CD1c-positive myeloid dendritic cell (primary cell): Measurements from ENCODE around the gene FASTKD1.
A peak's percentile ranks its signal among the peaks of the same experiment; 100 is the strongest.
"Not testable (repeated sequence)": the region's sequence is repeated elsewhere in the genome, so short reads cannot be mapped to it uniquely, and the experiment has no call there.

ENCODE experiments used
- DNase-seq: peaks from one replicate; pipeline ENCODE4 v3.0.0-alpha.2; 2016; ENCODE audit errors: extremely low spot score

The FASTKD1 gene

DNA sequence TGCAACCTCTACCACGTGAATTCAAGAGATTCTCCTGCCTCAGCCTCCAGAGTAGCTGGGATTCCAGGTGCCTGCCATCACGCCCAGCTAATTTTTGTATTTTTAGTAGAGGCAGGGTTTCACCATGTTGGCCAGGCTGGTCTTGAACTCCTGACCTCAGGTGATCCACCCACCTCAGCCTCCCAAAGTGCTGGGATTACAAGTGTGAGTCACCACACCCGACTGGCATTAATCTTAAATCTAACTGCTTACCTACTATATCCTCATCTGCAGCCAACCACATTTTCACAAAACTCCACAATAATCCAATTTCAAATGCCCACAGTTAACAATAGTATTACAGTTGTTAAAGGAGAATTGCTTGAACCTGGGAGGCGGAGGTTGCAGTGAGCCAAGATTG is 2.9 kb downstream of the FASTKD1 start:
- DNase-seq = not testable (repeated sequence)

DNA sequence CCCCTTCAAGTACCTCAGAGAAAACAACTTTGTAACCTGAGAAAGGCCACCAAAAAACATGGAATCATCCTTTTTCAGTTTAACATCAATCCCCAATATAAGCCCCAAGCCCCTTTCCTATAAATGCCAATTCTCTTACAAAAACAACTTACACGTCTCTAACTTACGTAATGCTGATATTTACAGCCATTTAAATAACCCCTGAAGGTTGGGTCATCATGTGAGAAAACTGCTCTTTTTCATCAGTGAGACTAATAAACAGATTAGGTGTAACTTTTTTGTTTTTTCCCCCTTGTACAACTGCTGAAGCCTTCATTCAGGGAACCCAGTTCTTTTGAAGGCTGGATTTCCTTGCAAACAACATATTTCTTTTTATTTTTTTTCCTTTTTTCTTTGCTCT is 3.7 kb downstream of the FASTKD1 start:
- no peak for DNase-seq

DNA sequence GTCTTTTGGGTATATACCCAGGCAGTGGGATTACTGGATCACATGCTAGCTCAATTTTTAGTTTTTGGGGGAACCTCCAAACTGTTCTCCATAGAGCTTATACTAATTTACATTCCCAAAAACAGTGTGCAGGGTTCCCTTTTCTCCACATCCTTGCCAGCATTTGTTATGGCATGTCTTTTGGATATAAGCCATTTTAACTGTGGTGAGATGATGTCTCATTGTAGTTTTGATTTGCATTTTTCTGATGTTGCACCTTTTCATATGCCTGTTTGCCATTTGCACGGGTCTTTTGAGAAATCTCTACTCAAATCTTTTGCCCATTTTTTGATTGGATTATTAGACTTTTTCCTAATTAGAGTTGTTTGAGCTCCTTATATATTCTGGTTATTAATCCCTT is 8.0 kb downstream of the FASTKD1 start:
- DNase-seq = no peak

DNA sequence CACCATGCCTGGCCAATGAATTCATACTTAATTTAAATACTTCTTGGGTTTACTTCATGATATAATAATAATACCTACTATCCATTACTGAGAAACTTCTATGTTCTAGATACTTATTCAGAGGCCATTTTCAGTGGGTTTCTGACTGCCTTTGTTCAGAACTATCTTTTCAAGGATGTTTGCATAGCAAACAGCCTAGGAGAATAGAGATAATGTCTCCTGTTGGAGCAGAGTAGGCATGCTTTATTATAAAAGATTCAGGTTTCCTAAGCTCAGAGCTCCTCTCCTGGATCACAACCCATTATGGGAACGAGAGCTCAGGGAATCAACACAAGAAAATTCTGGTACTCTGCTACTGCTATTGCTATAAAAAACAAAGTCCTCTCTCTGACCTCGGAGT is 11.1 kb downstream of the FASTKD1 start:
- no peak for DNase-seq

DNA sequence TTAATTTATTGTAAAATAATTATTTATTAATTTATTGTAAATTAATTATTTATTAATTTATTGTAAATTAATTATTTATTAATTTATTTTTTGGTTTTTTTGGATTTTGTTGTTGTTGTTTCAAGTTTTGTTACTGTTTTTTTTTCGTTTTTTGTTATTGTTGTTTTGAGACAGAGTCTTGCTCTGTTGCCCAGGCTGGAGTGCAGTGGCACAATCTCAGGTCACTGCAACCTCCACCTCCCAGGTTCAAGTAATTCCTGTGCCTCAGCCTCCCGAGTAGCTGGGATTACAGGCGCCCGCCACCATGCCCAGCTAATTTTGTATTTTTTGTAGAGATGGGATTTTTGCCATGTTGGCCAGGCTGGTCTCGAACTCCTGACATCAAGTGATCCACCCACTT is 11.6 kb downstream of the FASTKD1 start:
- not testable (repeated sequence) for DNase-seq

DNA sequence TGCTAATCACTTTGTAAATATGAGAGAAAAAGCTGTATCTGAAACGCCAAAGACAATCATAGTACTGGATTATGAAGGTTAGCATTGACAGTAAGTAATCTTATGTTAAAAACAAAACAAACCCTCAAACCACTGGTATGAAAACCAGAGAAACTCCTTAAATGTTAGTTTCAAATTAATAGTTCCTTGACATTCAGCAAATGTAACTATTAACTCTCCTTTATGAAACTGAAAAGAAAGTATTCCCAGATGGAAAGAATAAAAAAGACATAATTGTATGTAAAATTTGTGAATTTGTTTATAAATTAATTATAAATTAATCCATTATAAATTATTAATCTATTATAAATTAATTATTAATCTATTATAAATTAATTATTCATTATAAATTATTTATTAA is 12.3 kb downstream of the FASTKD1 start:
- no peak for DNase-seq

DNA sequence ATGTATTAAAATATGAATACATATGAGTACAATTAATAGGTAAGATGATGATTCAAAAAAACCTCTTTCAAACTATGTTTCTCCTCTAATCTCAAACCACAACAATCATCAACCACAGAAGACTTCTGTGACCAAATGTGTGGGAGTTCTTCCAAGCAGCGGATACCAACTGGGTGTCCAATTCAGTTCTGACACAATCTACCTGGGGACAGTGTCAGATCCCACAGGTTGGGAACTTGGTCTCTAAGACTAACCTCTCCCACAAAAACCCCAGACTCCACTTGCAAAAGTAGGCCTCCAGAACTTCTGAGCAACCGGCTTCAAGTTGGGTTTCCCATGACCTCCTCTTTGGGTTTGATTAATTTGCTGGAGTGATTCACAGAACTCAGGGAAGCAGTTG is 26.9 kb downstream of the FASTKD1 start:
- DNase-seq = no peak

DNA sequence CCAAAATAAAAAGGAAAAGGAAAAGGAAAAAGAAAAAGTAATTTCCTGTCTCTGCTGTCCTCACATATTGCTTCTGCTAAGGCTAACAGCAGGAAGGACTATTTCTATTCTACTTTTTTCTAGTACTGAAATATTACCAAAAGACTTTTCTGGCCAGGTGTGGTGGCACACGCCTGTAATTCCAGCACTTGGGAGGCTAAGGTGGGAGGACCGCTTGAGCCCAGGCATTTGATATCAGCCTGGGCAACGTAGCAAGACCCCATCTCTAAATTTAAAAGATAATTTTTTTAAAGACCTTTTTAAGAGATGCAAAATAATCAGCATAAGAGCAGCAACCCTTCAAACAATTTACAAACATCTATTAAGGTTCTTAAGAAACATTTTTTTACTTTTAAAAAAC is 31.2 kb downstream of the FASTKD1 start:
- DNase-seq = no peak

DNA sequence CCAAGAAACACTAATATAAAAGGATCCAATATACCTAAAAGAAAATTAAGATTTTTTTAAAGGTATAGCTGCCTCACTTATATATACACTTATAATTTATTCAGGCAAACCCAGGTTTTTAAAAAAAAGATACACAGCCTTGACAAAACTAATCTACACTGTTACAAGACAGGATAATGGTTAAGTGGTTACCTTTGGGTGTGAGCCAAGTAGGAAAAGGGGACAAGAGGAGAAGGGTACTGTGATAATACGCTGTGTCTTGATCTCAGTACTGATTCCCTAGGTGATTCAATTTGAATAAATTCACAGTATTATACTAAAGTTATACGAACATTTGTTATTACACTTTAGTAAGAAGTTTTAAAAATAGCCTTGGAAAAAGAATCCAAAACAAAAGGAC is 33.5 kb downstream of the FASTKD1 start:
- DNase-seq = no peak

DNA sequence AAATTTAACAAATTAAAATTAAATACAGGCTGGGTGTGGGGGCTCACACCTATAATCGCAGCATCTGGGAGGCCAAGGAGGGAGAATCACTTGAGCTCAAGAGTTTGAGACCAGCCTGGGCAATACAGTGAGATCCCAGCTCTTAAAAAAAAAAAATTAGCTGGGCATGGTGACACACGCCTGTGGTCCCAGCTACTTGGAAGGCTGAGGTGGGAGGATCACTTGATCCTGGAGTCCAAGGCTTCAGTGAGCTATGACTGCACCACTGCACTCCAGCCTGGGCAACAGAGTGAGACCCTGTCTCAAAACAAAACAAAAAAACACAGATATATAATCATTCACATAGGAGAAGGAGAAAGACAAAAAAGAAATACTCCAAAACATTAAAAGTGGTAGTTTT is 34.2 kb downstream of the FASTKD1 start:
- DNase-seq = not testable (repeated sequence)

DNA sequence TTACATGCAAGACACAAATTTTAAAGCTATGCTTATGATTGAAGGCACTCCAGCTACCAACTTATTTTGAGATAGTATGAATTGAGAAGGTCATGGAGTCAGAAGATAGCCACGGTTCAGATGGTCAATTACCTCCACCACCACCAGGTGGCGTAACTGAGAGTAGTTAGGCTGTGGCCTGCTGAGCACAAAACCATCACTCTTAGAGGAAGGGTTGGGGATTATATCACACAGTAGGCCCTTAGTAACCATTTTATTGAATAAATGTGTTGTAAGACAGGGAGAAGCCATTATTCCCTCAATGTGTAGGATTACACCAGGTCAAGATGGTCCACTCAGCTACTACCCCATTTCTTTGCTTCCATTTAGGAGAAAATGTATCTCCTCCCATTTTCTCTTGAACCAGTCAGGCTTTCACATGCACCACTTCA is 45.4 kb downstream of the FASTKD1 start:
- DNase-seq = peak; percentile 73

DNA sequence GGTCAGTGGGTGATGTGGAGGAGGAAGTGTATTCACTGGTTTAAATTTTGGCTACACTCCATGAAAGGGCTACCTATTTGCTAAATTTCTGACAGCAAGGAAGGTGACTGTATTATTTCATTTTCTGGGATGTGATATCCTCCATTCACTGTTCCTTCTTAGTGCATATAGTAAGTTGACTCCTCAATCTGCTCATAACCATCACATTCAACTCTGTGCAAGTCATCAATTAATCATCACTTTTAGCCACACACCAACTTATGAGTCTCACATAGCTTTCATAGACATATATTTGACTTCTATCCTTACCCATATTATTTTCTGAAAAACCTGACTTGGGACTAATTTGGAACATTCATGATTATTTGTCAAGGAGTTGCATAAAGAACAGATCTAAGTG is 47.2 kb downstream of the FASTKD1 start:
- DNase-seq = no peak

DNA sequence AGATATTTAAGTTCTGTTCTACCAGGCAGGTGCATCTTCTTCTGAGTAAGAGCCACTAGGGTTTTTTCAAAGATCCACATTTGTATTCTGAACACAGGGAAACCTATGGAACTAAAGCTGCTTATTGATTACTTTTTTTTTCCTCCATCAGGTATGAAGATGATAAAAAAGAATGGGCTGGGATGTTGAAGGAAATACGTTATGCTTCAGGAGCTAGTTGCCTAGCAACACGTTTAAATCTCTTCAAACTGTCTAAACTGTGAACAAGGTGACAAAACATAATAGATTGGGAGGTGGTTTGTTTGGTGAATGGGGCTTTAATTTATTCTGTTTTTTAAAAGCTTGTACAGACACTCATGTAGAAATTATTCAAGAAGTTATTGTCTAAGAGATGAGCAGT is 48.2 kb downstream of the FASTKD1 start:
- no peak for DNase-seq

DNA sequence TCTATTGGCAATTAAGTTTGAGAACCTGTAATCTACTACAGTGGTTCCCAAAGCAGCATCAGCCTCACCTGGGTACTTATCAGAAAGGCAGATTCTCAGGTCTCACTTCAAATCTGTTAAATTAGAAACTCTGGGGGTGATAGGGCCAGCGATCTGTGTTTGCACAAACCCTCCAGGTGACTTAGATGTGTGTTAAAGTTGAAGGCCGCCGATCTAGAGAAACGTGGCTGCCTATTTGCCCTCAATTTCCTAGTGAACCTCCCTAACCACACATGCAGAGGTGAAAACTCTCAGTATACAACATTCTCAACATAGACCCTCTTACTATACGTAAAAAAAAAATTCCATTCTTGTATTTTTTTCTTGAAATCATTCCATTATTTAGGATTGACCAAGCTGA is 50.0 kb downstream of the FASTKD1 start:
- DNase-seq = no peak

DNA sequence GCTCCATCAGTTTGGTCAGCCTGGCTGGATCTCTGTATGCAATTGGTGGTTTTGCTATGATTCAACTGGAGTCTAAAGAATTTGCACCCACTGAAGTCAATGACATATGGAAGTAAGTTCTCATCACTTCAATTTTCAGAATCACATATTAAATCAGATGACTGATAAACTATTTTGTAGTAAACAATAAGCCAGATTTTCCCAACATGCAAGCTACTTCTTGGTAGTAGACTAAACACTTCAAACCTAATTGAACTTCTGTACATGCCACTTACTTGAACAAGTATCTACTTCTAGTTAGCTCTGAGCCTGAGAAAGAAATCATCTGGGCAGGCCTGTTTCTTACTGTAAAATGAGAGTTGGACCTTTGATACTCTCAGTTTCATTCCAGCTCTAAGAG is 52.8 kb downstream of the FASTKD1 start:
- DNase-seq = no peak

DNA sequence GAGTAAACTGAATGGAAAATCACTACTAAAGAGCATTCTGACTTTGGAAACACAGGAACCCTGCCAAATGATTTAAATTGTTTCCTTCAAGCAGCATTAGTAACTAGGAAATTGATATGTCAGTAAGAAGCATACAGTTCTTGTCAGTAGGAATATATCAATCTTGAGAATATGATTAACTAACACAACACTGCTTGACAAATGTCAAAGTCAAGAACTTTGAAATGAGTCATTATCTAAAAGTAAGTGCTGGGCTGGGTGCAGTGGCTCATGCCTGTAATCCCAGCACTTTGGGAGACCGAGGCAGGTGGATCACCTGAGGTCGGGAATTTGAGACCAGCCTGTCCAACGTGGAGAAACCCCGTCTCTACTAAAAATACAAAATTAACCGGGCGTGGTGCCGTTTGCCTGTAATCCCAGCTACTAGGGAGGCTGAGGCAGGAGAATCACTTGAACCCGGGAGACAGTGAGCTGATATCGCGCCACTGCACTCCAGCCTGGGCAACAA is 57.1 kb downstream of the FASTKD1 start:
- DNase-seq = not testable (repeated sequence)

DNA sequence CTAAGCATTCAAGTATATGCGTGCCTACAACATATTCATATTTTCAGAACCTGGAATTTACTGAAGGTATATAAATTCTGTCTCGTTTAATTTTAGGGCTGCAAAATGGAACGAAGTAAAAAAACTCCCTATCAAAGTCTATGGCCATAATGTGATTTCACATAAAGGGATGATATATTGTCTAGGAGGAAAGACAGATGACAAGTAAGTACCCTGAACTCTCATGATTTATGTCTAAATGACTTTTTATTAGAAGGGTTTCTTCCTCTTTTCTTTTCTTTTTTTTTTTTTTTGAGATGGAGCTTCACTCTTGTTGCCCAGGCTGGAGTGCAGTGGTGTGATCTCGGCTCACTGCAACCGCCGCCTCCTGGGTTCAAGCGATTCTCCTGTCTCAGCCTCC is 58.9 kb downstream of the FASTKD1 start:
- not testable (repeated sequence) for DNase-seq

DNA sequence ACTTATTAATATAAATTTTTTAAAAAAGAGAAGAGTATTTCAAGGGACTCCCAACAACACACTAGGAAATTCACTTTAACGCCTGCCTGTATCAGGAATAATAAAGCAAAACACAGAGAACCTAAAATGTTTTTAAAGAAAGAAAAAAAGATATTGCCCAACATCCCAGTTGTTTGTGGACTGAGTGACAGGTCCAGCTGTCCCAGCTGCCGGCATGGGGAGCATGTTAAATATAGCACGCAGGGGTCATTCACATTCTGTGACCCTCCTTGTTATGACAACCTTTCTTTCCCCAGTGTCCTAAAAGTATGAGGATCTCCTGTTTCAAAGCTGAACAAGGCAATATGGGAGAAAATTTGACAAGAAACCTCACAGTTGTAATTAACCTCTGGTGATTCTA is 59.7 kb downstream of the FASTKD1 start:
- DNase-seq = no peak

DNA sequence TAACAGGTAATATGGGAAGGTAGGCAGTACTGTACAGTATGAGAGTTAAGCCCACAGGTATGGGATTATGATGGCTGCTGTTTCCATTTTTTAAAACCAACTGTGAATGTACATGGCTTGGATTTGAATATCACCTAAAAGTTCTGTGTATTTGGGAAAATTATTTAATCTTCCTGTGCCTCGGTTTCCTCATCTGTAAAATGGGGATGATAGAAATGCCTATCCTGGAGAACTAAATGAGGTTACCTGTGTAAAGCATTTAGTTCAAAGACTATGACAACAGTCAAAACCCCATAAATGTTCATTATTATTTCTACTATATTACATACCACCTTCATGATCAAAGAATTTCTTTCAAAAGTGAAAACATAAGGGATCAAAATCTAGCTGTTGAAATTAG is 60.6 kb downstream of the FASTKD1 start:
- no peak for DNase-seq

DNA sequence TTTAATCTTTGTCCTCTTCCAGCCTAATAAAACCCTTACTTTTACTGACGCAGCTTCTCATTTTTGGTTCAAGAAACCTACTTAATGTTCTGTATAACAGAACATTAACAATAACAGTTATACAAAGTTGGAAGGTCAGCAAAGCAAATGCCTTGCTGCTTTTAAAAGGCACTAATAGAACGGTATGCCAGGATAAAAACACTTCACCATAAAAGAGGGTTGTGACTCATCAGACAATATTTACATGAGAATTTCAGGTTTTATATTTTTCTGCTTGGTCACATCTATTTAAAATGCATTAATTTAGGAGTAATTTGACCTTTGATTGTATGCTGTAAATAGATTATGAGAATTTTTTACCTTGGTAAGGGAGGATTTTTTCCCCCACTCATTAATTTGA is 61.1 kb downstream of the FASTKD1 start:
- no peak for DNase-seq

DNA sequence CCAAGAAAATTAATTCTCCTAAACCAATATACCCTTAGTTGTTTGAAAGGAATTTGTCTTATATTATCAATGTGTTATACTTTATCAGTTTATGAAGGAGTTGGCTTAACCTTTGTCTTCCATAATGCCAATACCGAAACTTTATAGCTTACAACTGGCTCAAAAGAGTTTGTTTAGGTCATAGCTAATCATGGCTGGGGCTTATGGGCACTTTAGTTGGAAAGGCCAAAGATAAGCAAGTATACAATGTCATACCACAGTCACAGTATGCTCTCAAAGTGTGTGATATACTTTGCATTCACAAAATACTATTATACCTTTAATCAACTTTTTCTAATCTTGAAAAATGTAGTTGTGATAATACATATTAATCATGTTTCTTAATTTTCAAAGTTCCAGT is 61.8 kb downstream of the FASTKD1 start:
- no peak for DNase-seq

DNA sequence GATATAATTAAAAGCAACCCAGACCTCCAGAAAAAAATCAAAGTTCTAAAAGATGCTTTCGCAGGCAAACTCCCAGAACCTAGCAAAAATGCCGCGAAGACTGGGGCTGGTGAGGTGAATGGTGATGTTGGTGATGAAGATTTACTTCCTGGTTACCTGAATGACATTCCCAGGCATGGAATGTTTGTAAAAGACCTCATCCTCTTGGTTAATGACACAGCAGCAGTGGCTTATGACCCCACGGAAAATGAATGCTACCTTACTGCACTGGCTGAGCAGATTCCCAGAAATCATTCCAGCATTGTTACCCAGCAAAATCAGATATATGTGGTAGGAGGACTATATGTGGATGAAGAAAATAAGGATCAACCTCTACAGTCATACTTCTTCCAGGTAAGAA is 63.2 kb downstream of the FASTKD1 start:
- no peak for DNase-seq

DNA sequence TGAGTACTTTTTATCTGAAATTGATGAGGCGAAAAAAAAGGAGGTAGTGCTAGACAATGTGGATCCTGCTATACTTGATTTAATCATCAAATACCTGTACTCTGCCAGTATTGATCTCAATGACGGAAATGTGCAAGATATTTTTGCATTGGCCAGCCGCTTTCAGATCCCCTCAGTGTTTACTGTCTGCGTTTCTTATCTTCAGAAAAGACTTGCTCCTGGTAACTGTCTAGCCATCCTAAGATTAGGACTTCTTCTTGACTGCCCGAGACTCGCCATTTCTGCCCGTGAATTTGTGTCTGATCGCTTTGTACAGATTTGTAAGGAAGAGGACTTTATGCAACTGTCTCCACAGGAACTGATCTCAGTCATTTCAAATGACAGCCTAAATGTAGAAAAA is 63.7 kb downstream of the FASTKD1 start:
- no peak for DNase-seq

DNA sequence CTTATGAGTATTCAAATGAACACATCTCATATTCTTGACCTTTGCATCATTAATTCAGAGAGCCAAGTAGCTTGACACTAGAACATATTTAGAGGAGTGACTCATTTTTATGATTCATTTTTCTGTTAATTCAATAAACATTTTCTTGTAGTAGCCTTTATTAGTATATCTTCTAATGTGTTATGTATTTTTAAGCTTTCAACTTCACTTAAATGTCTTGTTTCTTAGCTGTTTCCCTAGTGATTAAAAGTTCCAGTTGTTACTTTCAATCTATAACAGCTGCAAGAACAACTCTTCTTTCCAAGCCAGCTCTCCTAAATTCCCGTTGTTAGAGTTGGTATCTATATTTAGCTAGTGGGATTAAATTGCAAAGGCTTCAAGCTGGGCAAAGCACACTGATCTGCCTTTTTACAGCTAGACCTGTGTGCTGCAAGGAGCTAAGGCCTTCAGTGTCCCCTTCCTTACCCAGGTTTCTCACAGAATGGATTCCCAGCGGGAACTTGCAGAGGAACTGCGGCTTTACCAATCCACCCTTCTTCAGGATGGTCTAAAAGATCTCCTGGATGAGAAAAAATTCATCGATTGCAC is 64.3 kb downstream of the FASTKD1 start, which contains the start of gene KLHL41:
Gene KLHL41, plus strand, starts transcription at position 405 of the 588 bp plus-strand sequence. Its CDS starts 77 bp downstream, at position 482.
- no peak for DNase-seq
